NCI-H146 treated with DMSO at 0.1 percent for 48 hours (cell line): Measurements from ENCODE around the gene PGLYRP2.

Experiments used
- DNase-seq: peaks from one replicate; lab custom pipeline; 2025; ENCODE audit not compliant: unreplicated experiment; lab: John Stamatoyannopoulos, UW

PGLYRP2 gene

DNA sequence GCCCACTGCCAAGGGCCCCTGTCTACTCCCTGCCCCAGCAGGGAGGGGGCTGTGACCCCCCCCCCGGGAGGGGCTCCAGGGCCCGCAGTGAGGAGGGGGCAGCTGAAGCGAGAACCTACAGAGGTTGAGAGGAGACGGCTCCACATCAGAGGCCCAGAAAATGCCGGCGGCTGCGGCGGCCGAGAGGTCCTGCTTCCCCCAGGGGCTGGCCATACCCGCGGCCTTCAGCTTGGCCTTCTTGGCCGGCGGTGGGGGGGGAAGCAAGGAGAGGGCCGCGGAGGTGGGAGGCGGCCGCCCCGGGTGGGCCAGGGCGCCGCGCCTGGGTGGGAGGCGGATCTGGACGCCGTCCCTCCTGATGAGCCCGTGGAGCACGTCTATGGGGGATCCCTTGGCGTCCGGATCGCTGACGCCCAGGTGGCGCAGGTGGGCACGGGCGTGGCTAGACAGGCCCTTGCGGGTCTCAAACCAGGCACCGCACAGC is 51.3 kb downstream of the PGLYRP2 start:
- no peak for DNase-seq

DNA sequence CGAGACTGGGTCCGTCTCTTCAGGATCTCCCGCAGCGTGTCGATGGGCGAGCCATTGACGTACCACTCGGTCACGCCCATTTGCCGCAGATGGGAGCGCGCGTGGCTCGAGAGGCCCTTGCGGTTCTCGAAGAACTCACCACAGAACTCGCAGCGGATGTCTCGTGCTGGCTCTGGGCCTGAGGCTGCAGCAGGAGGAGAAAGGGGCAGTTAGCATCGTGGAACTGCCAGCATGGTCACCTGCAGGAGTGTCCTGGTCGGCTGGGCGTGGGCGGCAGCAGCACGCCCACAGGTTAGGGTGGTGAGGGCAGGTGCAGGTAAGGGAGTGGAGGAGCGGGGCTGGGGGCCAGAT is 52.0 kb downstream of the PGLYRP2 start:
- no peak for DNase-seq

DNA sequence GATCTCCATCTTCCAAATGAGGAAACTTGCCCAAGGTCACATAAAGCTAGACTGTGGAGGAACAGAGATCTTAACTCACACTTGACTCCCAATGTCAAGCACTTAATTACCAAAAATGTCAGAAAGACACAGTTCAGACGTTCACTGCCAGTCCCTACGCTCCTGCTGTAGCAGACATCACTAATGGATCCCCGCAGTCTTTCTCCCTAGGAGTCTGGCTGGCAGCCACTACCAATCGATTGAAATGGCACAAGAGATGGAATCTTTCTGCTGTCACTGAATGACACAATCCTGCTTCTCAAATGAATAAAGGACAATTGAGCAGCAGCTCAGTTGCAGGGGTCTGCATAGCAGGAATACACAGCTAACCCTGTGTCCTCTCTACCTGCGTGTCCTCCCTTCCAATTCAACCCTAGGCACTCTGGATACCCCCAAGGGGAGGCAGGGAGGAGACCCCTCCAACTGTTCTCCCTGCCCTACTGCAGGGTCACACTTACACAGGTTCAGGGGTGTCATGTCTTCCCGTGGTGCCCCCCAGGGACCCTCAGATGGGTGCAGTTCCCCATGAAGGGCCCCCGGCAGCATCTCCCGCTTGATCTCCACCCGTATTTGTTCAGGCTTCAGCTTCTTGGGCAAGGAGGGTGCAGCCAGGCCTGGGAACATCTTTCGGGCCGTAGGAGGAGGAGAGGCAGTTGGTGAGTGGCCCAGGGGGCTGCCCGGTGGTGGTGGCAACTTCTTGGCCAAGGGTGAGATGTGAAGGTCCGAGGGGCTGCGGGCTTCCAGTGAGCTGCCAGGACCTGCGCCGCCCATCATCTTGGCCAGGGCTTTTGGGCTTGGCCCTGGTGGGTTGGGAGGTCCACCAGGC is 52.6 kb downstream of the PGLYRP2 start:
- no peak for DNase-seq

DNA sequence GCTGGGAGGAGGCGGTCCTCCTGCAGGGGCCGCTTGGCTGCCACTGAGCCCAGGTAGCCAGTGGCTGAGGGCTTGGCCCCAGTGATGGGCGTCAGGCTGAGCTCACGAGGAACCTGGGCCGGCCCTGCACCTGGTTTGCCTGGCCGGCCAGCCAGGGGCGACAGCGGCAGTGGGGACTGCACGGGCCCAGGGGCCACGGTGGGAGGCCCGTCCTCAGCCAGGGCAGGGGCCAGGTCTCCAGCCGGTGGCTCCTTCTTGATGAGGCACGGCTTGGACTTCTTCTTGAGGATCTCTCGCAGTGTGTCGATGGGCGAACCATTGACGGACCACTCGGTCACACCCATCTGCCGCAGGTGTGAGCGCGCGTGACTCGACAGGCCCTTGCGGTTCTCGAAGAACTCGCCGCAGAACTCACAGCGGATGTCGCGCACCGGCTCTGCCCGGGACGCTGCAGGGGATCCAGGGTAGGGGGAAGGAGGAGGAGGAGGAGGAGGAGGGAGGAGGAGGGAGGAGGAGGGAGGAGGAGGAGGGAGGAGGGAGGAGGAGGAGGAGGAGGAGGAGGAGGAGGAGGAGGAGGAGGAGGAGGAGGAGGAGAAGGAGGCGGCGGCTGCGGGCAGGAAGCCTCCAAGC is 53.9 kb downstream of the PGLYRP2 start:
- no peak for DNase-seq

DNA sequence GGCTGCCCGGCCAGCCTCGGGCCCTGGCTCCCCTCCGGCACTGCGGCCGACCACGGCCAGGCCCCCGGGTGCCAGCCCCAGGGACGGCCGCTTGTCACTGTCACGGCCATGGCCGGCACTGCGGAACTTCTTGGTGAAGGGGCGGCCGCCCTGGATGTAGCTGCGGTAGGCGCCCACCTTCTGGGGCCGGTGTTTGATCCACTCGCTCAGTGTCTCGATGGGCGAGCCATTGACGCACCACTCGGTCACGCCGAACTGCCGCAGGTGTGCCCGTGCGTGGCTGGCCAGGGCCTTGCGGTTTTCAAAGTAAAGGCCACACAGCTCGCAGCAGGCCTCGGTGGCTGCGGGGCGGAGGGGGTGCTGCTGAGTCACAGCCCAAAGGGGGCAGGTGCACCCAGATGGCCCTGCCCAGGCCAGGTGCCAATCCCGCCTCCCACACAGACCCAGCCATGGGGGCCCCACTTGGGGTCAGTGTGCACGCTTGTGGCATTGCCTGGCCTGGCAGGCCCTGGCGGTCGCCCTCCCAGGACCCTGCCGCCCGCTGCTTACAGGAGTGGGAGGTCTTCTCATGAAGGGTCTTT is 54.5 kb downstream of the PGLYRP2 start:
- DNase-seq: no peak

DNA sequence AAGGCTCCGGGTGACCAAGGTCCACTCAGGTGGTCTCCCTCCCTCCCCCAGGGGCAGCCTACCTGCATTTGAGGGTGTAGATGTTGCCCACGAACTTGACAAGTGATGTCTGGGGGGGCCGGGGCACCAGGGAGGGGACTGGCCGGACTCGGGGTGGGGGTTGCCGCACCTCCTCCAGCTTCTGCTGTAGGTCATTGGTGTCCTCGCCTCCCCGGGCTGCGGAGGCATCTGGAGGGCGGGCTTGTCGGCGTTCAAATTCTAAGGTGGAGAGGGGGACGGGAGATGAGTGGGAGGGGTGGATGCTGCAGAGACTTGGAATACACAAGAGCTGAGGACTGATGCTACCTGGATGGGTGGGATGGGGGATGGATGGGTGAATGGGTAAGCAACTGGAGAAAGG is 55.2 kb downstream of the PGLYRP2 start:
- no peak for DNase-seq

DNA sequence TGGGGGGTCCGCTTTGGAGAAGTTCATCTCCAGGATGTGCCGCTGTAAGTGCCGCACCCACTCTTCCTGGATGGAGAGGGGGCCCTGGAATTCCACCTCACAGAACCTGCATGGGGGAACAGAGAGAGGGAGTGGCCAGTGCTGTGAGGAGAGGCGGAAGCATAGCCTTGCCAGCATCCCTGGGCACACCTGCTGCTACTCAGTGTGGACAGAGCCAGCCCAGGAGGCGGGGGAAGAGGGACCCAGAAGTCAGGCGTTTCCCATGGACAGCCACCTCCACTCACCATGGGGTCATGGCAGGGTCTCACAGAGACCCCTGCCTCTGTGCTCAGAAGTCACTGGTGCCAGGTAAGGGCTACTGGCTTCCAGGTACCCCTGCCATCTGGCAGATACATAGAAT is 56.2 kb downstream of the PGLYRP2 start:
- no peak for DNase-seq

DNA sequence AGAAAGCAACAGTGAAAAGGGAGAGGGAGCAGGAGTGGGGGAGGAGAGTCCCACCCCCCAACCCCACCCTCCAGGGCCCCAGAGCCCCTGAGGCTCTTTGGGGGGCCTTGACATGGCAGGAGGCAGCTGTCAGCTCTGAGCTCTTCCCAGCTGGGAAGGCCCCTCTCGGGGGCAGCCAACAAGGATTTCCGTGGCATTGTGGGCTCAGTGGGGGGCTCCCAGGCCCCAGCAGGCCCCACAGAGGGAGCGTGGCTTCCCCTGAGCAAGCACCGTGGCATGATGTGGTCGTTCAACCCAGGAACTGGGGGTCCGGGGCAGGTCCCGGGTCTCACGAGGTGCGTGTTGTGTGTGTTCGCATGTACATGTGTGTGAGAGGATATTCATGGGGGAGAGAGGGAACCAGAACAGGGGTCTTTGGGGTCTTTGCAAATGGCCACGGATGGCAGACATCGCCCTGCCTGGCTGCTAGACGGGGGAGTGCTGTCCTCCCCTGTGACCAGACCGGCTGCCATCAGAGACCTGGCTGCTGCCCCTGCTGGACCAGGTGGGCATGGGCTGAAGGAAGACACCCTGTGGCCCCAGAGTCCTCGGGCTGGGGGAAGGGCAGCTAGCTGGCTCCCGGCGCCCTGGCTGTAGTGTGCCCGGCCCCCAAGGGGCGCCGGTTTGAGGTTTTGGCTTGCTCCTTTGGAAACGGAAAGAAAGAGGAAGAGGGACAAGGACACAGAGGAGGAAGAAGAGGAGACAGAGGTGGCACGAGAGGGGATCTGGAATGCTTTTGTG is 56.8 kb downstream of the PGLYRP2 start:
- no peak for DNase-seq

DNA sequence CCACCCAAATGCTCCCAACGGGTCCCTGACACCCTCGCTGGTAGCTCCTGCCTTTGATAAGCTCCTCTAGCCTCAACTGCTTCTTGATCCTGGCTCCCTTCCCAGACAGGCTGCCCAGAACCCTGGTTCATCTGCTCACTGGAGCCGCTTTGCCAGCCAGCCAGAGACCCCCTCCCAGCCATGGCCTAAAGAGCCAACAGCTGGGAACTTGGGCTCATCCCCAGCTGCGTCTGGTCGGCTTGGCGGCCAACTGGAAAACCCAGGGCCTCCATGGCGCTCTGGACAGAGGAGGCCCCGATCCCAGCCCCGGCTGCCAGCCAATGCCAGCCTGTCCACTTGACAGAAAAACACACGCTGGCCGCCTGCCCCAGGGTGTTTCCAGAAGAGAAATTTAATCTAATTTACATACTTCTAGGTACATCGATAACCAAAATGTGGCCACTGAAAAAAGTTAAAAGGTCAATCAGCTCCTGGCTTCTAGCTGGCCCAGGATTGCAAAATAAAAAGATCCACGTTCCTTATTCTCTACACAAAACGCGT is 57.5 kb downstream of the PGLYRP2 start:
- no peak for DNase-seq

DNA sequence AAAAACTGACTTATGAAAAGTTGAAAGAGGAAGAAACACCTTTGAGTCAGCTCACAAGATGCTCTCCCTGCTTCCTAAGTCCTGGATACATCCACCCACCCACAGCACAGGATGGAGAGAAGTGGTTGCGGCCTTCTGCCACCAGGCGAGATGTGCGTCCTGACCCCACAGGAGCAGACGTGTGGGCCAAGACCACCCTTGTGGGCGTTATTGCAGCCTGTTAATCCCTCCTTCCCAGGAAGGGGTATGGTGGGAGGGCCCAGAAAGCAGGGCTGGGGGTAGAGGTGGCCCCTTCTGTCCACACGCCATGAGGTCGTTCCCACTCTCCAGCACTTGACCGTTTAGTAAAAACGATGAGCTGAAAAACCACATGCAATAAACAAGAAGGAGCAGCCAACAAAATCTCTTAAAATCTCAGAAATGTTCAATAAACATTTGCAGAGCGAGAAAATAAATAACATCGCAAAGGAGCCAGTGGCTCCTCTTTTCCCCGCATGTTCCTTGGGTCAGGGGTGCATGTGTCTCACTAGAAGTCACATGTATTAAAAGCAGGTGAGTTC is 58.1 kb downstream of the PGLYRP2 start:
- no peak for DNase-seq

DNA sequence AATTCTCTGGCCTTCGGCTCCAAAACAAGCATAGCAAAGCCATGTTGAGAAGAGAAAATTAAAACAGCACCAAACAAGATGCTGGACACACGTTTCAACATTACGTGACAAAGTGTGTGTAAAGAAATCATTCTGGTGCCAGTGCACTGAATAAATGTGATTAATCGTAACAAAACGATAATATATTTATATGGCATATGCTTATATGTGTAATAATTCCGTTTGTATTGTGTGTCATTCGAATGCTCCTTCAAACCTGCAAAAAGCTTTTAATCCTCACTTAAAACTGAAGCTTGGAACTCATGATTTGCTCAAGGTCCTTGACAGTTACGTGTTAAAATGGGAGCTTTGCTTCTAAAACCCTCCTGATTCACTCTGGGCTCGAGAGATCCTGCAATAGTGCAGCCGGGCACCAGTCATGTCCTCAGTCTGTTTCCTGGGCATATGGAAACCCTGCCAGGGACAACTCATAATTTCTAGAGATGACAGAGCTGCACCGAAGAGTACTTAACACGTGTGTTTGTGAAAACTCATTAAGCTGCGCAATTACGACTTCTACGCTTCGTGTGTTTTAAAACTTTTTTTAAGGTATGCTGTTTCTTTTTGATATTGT is 59.8 kb downstream of the PGLYRP2 start:
- no peak for DNase-seq
